ENCODE data around the gene KLHL40.

KLHL40 gene

DNA sequence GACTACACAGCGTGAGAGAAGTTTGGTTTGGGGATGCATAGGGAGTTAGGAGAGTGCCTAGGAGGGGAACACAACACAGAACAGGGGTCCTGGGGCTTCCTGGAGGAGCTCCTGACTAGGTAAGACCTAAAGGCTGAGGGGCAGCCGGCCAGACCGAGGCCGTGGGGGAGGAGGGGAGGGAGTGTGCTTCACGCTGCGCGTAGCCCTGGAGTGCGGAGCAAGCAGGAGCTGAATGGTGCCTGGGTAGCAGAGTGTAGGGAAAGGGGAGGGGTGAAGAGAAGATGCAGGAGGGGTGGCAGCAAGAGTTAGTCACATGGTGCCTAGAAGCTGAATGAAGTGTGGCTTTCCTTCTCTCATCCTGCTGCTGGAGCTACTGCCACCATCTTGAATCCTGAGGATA, 49.7 kb downstream of the KLHL40 start:
- in situ Hi-C loops (cut with HindIII; ENCODE audit: low sequenced_read_pairs): no loop called here

DNA sequence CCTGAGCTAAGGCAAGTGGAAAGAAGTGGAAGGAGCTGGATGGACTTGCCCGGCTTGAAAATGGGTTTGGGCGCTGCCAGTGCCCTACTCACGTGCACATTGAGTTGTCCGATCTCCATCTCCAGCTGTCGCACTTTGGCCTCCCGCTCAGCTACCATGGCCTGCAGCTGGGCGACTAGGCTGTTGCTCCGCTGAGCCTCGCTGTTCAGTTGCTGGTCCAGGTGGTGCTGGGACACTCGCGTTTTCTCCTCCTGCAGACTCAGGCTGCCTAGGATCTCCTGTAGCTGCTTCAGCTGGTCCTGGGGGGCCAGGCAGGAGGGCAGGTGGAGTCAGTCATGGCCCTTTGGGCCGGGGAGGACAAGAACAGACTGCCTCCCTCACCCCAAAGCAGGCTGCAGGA, 50.3 kb downstream of the KLHL40 start:
- in situ Hi-C loops (cut with HindIII; ENCODE audit: low sequenced_read_pairs): no loop called here

- in situ Hi-C loops (cut with HindIII; ENCODE audit: low sequenced_read_pairs): no loop called here
These were observed 50.7 kb downstream of the KLHL40 start for GRCh38 chr3:42736081-42736480.

GRCh38 chr3:42736531-42736930, 51.2 kb downstream of the KLHL40 start:
- in situ Hi-C loops (cut with HindIII; ENCODE audit: low sequenced_read_pairs): no loop called here

GRCh38 chr3:42739401-42740158, 54.2 kb downstream of the KLHL40 start:
- in situ Hi-C loops (cut with HindIII; ENCODE audit: low sequenced_read_pairs): no loop called here

- in situ Hi-C loops (cut with HindIII; ENCODE audit: low sequenced_read_pairs): no loop called here
These were observed 56.5 kb downstream of the KLHL40 start for GRCh38 chr3:42741796-42742195.

Data from endothelial cell of hepatic sinusoid (primary cell).